Amniotic stem cell (primary cell): ENCODE measurements around the gene HECTD4.
"Not testable (repeated sequence)": the region's sequence is repeated elsewhere in the genome, so short reads cannot be mapped to it uniquely, and the experiment has no call there.

Source experiments
- DNase-seq: peaks from one replicate; lab custom pipeline; 2025; lab: John Stamatoyannopoulos, UW

HECTD4 gene

GRCh38 chr12:112270673-112271072 is 111.6 kb downstream of the HECTD4 start:
- no peak for DNase-seq

GRCh38 chr12:112266473-112266872 is 115.8 kb downstream of the HECTD4 start:
- no peak for DNase-seq

GRCh38 chr12:112261559-112261958 is 120.7 kb downstream of the HECTD4 start:
- no peak for DNase-seq

GRCh38 chr12:112258926-112259325 is 123.3 kb downstream of the HECTD4 start:
- DNase-seq, result no peak

GRCh38 chr12:112256780-112257179 is 125.5 kb downstream of the HECTD4 start:
- DNase-seq, result no peak

- DNase-seq, result no peak
These were observed 130.0 kb downstream of the HECTD4 start for GRCh38 chr12:112252184-112252583.

GRCh38 chr12:112244902-112245301 is 137.3 kb downstream of the HECTD4 start:
- DNase-seq, result not testable (repeated sequence)

GRCh38 chr12:112243255-112244110 is 138.7 kb downstream of the HECTD4 start:
- DNase-seq, result no peak

GRCh38 chr12:112241176-112241575 is 141.1 kb downstream of the HECTD4 start:
- no peak for DNase-seq

GRCh38 chr12:112239881-112240280 is 142.3 kb downstream of the HECTD4 start:
- no peak for DNase-seq

GRCh38 chr12:112239020-112239419 is 143.2 kb downstream of the HECTD4 start:
- no peak for DNase-seq

- DNase-seq, result no peak
These were observed 143.8 kb downstream of the HECTD4 start for GRCh38 chr12:112238441-112238840.

GRCh38 chr12:112236786-112237185 is 145.4 kb downstream of the HECTD4 start:
- no peak for DNase-seq

- no peak for DNase-seq
These were observed 145.8 kb downstream of the HECTD4 start for GRCh38 chr12:112236386-112236785.

- no peak for DNase-seq
These were observed 147.9 kb downstream of the HECTD4 start for GRCh38 chr12:112234303-112234702.

- DNase-seq, result no peak
These were observed 149.0 kb downstream of the HECTD4 start for GRCh38 chr12:112233242-112233641.

GRCh38 chr12:112230136-112230535 is 152.1 kb downstream of the HECTD4 start:
- DNase-seq, result no peak

GRCh38 chr12:112226768-112227167 is 155.5 kb downstream of the HECTD4 start:
- no peak for DNase-seq

- DNase-seq, result not testable (repeated sequence)
These were observed 161.6 kb downstream of the HECTD4 start for GRCh38 chr12:112220628-112221027.

GRCh38 chr12:112219195-112219594 is 163.0 kb downstream of the HECTD4 start:
- DNase-seq, result no peak

GRCh38 chr12:112218150-112218549 is 164.1 kb downstream of the HECTD4 start:
- DNase-seq, result no peak

GRCh38 chr12:112217647-112218046 is 164.6 kb downstream of the HECTD4 start:
- no peak for DNase-seq

- DNase-seq, result no peak
These were observed 166.0 kb downstream of the HECTD4 start for GRCh38 chr12:112216223-112216622.

- no peak for DNase-seq
These were observed 168.2 kb downstream of the HECTD4 start for GRCh38 chr12:112214064-112214463.
